NCI-H2081 (cell line): ENCODE data around the gene RAB19.
A peak's percentile ranks its signal among the peaks of the same experiment; 100 is the strongest.

Experiments
- DNase-seq, 2 experiments: peaks; one replicate each; lab custom pipeline; 2025; lab: John Stamatoyannopoulos, UW

Gene RAB19, protein sequence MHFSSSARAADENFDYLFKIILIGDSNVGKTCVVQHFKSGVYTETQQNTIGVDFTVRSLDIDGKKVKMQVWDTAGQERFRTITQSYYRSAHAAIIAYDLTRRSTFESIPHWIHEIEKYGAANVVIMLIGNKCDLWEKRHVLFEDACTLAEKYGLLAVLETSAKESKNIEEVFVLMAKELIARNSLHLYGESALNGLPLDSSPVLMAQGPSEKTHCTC

DNA sequence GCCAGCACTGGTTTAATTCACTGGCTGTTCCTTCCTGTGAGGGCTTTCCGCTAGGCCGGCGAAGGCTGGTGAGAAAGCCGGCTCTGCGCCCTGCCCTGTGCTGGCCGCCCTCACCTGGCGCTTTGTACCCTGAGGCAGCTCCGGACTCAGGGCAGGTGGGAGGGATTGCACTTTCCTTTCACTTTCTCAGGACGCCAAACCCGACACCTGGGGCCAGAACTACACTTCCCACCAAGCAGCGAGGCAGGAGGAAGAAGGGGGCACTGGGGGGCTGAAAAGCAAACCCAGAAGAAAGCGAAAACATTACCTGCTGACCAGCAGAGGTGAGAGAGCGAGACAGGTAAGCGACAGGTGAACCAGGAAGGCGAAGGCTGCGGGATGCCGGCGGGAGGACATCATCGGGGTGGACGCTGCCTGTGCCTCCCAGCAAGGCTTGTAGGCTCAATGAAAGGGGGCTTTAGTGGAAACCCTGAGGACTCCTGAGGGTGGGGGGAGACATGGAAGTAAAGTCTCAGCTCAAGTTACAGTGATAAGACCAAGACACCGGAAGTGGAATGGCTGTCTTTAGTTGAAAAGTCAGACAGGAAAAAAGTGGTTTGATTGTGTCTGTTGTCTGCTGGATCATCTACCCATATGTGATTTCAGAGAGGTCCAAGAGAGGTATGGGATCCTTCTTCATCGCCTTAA, at the start of gene RAB19:
TSS of gene RAB19 (plus strand) at position 181 of the 687 bp plus-strand sequence. CDS start 3,589 bp downstream, outside the sequence.
- peak; percentile 58 to 73 for DNase-seq

DNA sequence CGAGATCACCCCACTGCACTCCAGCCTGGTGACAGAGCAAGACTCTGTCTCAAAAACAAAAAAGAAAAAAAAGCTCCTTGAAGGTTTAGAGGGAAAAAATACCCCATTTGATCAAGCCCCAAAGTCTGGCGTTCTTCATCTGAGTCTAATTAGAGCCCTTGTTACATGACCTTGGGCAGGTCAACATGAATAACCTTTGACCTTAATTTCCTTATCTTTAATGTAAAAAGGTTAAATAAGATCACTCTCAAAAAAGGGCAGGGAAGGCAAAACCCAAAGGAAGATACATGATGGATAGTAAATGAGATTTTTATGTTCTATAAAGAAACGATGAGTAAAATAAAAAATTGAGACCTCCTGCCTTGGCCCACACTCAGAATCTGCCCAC, 45.8 kb upstream of the RAB19 start:
- DNase-seq = no peak

DNA sequence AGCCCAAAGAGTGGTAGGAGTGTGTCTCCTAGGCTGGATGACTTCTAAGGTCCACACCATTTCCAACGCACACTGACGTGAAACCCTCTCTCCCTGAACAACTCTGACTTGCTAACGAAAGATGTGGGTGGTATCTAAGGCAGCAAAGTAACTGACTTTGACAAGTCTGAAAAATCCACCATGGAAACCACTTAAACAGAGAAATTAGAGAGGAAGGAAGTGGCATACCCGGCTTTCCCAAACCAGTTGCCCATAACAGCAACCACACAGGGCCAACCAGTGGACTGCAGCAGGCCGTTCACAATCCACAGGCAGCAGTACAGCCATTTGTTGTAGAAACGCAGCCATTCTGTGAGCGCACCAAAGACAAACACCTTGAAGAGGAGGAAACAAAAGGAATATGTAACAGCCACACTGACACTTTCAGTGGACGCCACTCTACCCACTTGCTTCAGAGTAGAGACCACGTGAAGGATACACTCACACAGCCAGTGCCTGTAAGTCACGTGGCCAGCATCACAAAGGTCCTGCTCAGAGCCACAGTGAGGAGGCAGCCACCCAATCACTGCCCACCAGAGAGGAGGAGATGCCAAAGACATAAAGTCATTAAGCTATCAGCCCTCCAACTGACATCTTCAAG, 45.3 kb upstream of the RAB19 start:
- no peak for DNase-seq

DNA sequence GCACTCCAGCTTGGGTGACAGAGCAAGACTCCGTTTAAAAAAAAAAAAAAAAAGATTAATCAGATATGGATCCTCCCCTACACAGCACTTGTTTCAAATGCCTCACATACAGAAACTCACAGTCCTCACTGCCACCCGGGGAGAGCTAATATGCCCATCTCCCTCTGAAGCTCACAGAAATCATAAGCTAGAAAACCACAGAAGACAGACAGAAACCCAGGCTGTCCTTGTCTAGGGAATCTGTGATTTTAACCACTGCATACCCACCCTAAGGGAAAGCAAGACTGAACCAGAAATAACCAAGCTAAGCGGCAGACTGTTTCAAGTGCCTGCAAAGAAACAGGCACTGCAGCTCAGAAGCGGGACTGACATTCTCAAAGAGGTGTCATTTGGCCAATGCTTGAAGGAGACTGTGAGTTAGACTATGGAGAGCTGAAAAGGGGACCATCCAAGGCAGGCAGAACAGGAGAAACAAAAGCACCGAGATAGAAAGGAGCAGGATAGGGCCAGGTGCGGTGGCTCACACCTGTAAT, 43.1 kb upstream of the RAB19 start:
- DNase-seq = no peak

DNA sequence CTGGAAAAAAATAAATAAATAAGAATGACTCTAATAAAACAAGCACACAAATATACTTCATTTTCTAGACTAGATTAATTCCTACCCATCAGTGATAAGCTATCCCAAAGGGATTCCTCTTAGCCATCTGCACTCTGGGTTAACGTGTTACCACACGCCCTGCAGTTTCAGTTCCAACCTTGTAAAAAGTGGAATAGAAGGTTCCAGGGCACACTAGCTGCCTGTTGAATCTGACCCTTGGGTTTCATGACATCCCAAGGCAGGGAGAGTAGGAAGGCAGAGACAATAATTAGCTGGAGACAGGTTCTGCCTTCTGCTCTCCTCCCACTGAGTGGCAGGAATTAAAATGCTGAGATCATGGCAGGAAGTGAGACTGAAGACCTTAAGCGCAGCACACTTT, 39.0 kb upstream of the RAB19 start:
- no peak for DNase-seq

DNA sequence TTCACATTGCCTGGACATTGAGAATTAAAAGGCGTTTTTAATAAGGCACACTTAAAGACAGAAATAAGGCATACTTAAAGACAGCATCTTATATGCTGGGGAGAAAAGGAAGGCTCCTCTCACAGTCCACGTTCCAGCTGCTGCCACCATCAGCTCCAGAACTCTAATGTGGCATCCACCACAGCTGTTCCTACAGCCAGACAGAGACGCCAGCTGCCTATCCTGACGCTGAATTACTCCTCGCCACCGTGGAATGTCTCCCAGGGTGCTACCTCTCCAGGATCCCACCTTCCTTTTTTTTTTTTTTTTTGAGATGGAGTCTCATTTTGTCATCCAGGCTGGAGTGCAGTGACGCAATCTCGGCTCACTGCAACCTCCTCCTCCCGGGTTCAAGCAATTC, 36.3 kb upstream of the RAB19 start:
- no peak for DNase-seq

DNA sequence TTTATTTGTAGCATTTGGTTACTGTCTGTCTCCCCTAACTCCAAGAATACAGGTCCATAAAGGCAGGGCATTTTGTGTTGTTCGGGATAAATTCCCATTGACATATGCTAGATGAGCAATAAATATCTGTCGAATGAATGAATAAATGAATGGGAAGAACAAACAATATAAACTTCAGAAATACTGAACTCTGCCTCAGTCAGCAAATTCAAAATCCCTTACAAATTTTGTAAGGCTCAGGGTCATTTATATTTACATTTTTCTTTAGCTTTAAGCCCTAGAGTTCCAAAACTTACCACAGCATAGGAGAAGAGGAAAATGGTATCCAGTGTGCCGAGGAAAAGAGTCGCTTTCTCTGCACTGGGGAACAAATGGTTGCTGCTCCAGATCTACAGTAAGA, 34.6 kb upstream of the RAB19 start:
- DNase-seq = no peak

DNA sequence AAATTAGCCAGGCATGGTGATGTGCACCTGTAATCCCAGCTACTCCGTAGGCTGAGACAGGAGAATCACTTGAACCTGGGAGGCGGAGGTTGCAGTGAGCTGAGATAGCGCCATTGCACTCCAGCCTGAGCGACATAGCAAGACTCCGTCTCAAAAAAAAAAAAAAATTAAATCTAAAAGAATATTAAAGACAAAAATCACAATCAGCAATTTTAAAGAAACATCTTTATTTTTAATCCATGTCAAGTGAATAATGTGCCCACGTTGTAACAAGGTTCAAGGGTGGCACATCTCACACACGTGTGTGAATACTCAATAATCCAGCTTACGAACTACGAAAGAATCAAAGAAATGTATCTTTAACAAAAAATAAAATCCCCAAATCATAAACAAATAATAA, 28.5 kb upstream of the RAB19 start:
- no peak for DNase-seq

DNA sequence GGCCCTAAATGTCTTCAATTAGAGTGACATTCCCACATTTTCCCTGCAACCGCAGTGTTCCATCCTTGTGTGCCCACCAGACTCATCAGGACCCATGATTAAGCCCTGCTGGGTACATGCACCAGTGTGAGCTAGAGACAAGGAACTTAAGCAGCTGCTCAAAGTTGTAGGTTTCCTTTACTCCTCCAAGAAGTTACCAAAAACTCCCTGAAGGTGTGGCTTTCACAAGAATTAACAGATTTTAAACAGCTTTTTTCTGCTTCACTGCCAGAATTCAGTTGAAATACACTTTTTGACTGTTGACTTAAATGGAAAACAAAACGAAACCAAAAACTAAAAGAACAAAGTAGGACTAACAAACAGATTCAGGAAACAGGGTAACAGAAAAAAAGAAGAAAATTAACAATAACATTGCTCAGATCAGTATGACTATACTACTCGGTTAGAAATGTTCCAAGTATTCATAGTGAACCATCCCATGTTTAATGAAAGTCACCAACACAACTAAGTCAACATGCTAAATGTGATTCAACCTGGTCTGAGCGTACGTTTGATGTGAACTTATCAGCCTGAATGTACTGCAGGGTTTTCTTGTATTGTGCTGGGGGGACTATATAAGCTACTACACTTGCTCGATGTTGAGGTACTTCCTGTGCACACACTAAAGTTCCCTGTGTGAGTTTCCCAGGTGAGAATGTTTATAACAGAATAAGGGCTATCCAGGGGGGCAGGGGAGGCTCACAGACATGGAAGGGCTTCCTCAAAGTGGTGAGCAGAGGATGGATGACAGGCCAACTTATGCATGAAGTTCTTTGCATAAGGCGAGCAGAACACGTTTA, 27.7 kb upstream of the RAB19 start:
- no peak for DNase-seq

DNA sequence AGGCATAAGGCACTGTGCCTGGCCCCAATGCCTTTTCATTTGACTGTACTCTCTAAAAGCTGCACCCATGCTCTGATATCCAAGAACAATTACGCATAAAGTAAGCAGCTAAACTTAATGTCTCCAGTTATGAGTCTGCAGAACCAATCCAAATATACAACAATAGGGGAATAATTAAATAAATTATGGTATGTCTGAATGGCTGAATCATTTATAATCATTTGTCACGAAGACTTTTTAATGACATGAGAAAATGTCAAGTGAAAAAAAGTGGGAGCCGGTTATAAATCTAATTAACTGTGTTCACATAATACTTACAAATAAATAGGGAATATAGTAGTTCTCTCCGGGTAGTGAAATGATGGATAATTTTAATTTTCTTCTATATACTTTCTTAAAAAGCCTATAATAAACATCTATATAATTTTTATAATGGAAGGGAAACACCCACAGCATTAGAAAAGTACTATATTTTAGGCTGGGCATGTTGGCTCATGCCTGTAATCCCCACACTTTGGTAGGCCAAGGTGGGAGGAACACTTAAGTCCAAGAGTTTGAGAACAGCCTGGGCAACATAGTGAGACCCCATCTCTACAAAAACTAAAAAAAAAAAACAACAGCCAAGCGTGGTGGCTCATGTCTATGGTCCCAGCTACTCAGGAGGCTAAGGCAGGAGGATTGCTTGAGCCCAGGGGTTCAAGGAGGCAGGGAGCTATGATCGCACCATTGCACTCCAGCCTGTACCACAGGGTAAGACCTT, 19.7 kb upstream of the RAB19 start:
- peak; percentile 10 to 75 for DNase-seq

DNA sequence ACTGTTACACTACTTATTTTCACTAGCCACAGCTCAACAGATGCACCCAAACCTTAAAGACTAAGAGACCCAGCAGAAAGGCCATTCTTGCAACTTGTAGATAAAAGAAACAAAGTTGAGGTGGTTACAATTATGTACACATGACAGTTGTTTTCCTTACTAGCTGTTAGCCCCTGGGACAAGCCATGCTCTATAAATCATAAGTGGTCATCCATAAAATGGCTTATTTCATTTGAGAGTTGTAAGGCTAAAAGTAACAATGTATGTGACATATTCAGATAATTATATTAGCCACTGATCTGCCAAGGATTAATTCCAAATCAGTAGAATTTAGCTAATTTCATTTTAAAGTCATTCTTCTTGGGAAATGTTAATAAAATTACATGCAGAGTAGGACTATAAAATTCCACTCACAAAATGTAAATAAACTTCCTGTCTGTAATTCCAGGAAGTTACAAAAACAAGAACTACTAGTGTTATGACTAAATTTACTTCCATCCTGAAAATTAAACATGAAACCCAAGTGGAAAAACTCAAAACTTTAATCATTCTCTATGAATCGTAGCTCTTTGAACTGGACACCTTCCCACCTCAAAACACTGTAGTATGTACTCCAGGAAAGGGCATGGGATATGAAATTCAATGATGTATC, 18.8 kb upstream of the RAB19 start:
- DNase-seq = no peak

DNA sequence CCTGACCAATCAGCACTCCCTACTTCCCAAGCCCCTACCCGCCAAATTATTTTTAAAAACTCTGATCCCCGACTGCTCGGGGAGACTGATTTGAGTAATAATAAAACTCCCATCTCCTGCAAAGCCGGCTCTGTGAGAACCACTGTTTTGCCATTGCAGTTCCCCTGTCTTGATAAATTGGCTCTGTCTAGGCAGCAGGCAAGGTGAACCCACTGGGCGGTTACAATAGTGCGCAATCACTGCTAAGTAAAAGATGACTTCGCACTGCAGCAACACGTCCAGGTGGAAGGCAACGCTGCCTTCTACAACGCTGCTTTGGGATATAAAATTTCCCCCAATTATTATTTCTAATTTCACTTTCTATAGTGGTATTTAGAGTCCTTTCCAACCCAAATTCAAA, 14.4 kb upstream of the RAB19 start:
- no peak for DNase-seq

DNA sequence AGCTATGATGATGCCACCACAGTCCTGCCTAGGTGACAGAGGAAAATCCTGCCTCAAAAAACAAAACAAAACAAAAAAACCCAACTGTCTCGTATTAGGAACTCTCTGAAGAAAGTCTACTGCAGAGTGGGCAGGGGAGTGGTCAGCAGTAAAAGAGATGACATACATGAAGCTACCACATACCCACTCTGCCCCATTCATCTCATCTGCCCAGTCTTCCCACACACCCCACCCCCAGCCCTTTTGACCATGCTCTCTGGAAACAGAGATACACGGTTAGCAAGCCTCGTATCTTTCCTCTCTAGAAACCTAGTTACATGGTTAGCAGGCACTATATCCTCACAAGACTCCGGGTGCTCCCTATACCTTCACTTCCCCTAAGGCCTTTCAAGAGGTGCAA, 13.8 kb upstream of the RAB19 start:
- no peak for DNase-seq

DNA sequence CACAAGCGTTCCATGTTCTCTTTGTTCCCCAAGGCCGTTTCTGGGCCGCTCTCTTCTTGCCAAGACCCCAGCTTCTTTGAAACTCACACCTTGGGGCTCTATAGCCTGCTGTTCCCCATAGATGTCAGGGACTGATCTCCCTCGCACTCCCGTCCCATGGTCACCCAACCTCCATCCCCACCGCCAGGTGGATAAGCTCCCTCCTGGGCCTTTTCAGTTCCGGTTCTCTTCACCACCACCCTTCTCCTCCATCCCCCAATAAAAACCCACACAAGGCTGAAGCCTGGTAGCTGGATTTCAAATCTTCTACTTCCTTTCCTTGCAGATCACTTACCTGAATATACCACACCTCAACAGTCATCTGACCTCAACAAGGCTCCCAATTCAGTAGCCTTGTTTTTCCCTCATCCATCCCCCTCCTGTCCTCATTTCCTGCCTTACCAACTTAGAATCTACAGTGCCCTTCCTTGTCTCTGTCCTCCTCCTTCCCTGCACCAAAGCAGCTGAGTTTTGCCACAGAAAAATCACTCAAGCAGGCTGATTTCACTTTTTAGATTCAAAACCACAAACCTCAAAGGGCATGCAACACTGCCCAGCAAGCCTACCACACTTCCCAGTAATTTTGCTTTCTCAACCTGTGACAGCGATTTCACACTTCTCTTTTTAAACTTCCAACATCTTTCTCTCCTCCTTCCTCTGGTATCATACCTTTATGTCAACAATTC, 13.2 kb upstream of the RAB19 start:
- no peak for DNase-seq

DNA sequence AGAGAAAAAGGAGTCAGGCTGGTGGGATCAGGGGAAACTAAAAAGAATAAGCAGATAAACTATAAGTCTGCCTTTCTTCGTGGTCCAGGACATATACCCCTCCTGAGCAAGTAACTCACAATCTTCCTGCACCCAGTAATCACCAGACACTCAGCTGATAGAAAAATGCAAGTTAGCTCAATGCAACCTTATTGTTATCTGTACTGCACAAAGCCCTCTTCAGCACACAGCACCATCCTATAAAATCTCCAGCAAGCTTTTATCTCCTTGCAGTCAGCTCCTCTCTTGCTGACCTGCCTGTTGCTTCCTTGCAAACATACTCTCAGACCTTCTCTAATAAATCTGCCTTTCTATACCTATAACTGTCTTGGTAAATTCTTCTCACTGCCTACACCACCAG, 12.2 kb upstream of the RAB19 start:
- DNase-seq = no peak

DNA sequence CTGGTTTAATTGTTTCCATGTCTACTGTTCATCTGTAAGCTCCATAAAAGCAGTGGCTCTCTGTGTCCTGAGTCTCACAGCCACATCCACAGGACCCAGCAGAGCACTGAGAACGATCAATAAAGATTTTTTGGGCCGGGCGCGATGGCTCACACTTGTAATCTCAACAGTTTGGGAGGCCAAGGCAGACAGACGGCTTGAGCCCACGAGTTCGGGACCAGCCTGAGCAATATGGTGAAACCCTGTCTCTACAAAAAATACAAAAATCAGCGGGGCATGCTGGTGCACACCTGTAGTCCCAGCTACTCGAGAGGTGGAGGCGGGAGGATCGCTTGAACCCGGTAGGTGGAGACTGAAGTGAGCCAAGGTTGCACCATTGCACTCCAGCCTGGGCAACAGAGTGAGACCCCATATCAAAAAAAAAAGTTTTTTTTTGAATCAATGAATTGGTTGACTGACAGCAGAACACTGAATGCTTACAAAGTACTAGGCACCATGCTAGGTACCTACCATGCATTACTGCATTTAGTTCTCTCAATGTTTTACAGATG, 10.0 kb upstream of the RAB19 start:
- DNase-seq = no peak

DNA sequence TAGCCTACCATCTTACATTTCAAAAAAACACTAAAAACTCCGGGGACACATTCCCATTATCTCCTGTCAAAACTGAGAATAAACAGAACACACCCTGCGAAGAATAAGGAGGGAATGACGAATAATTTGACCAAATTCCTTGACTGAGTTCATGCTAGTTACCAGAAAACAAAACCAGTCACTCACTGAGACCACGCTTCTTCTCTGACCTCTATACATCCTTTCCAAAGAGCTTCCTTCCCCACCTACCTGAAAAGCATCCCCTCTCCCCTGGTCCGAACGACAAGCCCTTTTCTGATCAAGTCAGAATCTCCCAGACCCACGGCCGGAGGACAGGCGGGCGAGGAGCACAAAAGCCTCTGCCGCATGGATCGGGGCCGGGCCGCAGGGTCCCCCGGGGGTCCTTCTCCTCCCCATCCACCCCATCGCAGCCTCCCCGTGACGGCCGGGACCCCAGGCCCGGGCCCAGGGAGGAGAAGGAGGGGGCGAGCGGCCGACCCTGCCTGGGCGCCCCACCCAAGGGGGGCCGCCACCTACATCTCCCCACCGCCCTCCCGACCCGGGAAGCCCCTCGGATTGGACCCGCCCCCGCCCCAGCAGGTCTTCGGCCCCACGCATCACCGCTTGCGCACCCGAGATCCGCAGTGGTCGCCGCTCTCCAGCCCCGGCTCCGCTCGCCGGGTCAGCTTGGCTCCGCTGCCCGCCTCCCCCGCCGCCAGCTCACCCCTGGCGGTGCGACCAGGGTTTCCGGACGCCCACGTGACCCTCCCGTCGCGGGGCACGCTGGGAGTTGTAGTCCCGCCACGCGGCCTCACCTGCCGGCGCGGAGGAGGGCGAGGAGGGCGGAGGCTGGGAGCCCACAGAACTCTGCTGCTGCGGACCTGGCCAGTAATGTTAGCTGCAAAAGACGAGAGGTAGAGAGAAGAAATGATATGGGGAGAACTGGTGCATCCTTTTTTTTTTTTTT, 5.8 kb upstream of the RAB19 start, which contains the start of gene SLC37A3:
TSS of gene SLC37A3 (minus strand) at position 747 of the 967 bp plus-strand sequence. CDS start 16,004 bp downstream, outside the sequence.
- peak; percentile 92 to 94 for DNase-seq

DNA sequence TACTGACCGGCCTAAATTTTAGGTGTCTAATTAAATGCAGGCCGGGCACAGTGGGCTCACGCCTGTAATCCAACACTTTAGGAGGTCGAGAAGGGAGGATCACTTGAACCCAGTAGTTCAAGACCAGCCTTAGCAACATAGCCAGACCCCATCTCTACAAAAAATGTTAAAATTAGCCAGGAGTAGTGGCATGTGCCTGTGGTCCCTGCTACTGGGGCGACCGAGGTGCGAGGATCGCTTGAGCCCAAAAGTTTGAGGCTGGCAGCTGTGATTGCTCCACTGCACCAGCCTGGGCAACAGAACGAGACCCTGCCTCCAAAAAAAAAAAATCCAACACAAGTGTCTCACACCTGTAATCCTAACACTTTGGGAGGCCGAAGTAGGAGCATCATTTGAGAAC, 5.0 kb upstream of the RAB19 start:
- DNase-seq = no peak

DNA sequence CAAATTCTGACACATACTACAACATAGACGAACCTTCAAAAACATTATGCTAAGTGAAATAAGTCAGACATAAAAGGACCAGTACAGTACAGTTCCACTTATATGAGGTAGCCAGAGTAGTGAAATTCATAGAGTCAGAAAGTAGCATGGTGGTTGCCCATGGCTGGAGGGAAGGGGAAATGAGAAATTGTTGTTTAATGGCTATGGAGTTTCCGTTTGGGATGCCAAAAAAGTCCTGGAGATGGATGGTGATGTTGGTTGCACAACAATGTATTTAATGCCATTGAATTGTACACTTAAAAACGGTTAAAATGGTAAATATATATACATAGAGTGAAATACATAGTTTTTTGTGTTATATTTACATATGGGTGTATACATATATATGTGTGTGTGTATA, 3.5 kb upstream of the RAB19 start:
- DNase-seq = no peak
